GM12875 (cell line): ENCODE data around the gene THSD4.
A peak's percentile ranks its signal among the peaks of the same experiment; 100 is the strongest.

ENCODE experiments used
- H3K4me3 ChIP-seq: one replicate; pipeline ENCODE4 v1.5.1; 2011; ENCODE audit warnings: low read depth, low read length, control low read depth
- CTCF ChIP-seq: IDR thresholded peaks from 2 replicates; pipeline ENCODE4 v1.5.1; 2011; ENCODE audit warnings: low read depth, mild to moderate bottlenecking, control low read depth, inconsistent platforms, low read length, moderate library complexity, borderline replicate concordance; ENCODE audit not compliant: insufficient read depth

THSD4 gene

GRCh38 chr15:71781179-71781964 is 666.1 kb downstream of the THSD4 start:
- no peak for TF ChIP-seq CTCF
- no peak overlapping the region for H3K4me3 ChIP-seq

GRCh38 chr15:71781965-71782265 is 666.6 kb downstream of the THSD4 start:
- H3K4me3 ChIP-seq: no peak overlapping the region
- no peak for TF ChIP-seq CTCF

- no peak overlapping the region for H3K4me3 ChIP-seq
- TF ChIP-seq CTCF: no peak
Observed at GRCh38 chr15:71782422-71783165, 667.3 kb downstream of the THSD4 start.

- no peak overlapping the region for H3K4me3 ChIP-seq
- peak; percentile 59 for TF ChIP-seq CTCF
Observed at GRCh38 chr15:71784719-71785118, 669.4 kb downstream of the THSD4 start.

GRCh38 chr15:71785996-71786395 is 670.7 kb downstream of the THSD4 start:
- H3K4me3 ChIP-seq: no peak overlapping the region
- no peak for TF ChIP-seq CTCF

- no peak overlapping the region for H3K4me3 ChIP-seq
- no peak for TF ChIP-seq CTCF
Observed at GRCh38 chr15:71786673-71787072, 671.4 kb downstream of the THSD4 start.
